Keratinocyte (primary cell): ENCODE measurements around the gene HEMK1. TPM values are rescaled to one million over a fixed set of nuclear protein-coding genes. Genes with fewer than 3 reads are reported as not detected.

Experiments
- DNase-seq: peaks from one replicate; pipeline ENCODE4 v3.0.0-alpha.2; 2011; ENCODE audit warnings: low read depth, missing footprints, low spot score
- FAIRE-seq: peaks from 2 replicates; lab custom pipeline; 2011; peaks lifted over from hg19 to GRCh38; lab: Jason Lieb, UNC
- H2AFZ ChIP-seq: 2 replicates; pipeline ENCODE4 v1.6.0; 2012; ENCODE audit warnings: low read length, control low read depth, inconsistent platforms; ENCODE audit not compliant: control insufficient read depth
- H3K27ac ChIP-seq: 2 replicates; pipeline ENCODE4 v1.5.1; 2011; ENCODE audit warnings: low read length; ENCODE audit not compliant: control insufficient read depth, insufficient read depth
- H3K27me3 ChIP-seq: 3 replicates; pipeline ENCODE4 v1.6.0; 2011; ENCODE audit warnings: low read length; ENCODE audit not compliant: control insufficient read depth, insufficient read depth; ENCODE audit errors: extremely low read depth
- H3K36me3 ChIP-seq, 2 experiments: 2 replicates in 1 of 2; 3 replicates in 1 of 2; pipeline ENCODE4 v1.5.1; 2011; ENCODE audit warnings: low read length in 2 of 2, mild to moderate bottlenecking in 1 of 2; ENCODE audit not compliant: control insufficient read depth in 2 of 2, insufficient read depth in 2 of 2; ENCODE audit errors: extremely low read depth in 1 of 2
- H3K4me1 ChIP-seq: 3 replicates; pipeline ENCODE4 v1.5.1; 2011; ENCODE audit warnings: low read length; ENCODE audit not compliant: control insufficient read depth, insufficient read depth; ENCODE audit errors: extremely low read depth
- H3K4me2 ChIP-seq: 3 replicates; pipeline ENCODE4 v1.6.0; 2011; ENCODE audit warnings: low read depth, low read length; ENCODE audit not compliant: control insufficient read depth, insufficient read depth; ENCODE audit errors: extremely low read depth
- H3K4me3 ChIP-seq, 3 experiments: fragments of 200-600 bp in 1 of 3; sonication (generic) in 1 of 3; 2 replicates in 2 of 3; 3 replicates in 1 of 3; pipeline ENCODE4 v1.5.1; 2011 to 2016; ENCODE audit warnings: low read length in 3 of 3, mild to moderate bottlenecking in 3 of 3, control low read depth in 2 of 3, inconsistent platforms in 1 of 3, low read depth in 1 of 3, mixed read lengths in 1 of 3, mixed run types in 1 of 3, moderate library complexity in 1 of 3; ENCODE audit not compliant: control insufficient read depth in 2 of 3, insufficient read depth in 2 of 3; ENCODE audit errors: extremely low read depth in 1 of 3
- H3K79me2 ChIP-seq: 2 replicates; pipeline ENCODE4 v1.6.0; 2012; ENCODE audit warnings: low read length; ENCODE audit not compliant: control insufficient read depth, insufficient read depth
- H3K9ac ChIP-seq: 3 replicates; pipeline ENCODE4 v1.6.0; 2011; ENCODE audit warnings: low read length; ENCODE audit not compliant: control insufficient read depth, insufficient read depth; ENCODE audit errors: extremely low read depth
- H3K9me1 ChIP-seq: 3 replicates; pipeline ENCODE4 v1.6.0; 2011; ENCODE audit warnings: low read length; ENCODE audit not compliant: control insufficient read depth, insufficient read depth; ENCODE audit errors: extremely low read depth
- H3K9me3 ChIP-seq: 2 replicates; pipeline ENCODE4 v1.5.1; 2012; ENCODE audit warnings: low read depth, low read length; ENCODE audit not compliant: control insufficient read depth
- H4K20me1 ChIP-seq: 3 replicates; pipeline ENCODE4 v1.6.0; 2011; ENCODE audit warnings: low read length; ENCODE audit not compliant: control insufficient read depth, insufficient read depth; ENCODE audit errors: extremely low read depth
- EZH2 ChIP-seq: IDR thresholded peaks from one replicate; pipeline ENCODE4 v1.6.1; 2012; ENCODE audit warnings: inconsistent platforms, mild to moderate bottlenecking, low read length, moderate library complexity
- dilution Hi-C: fragments of 300-500 bp; cut with MboI; formaldehyde crosslinking; loops from one replicate; pipeline ENCODE4 v1.7.0; 2020; ENCODE audit warnings: low sequenced_read_pairs; ENCODE audit not compliant: extremely low pct_ligation_motif_present
- polyA plus RNA-seq, 5 experiments: library from polyadenylated mRNA; depleted of rRNA in 3 of 5; stranded (reverse) in 3 of 5; stranded (forward) in 1 of 5; unstranded in 1 of 5; fragments of >200 nt; gene quantifications; 1 replicate in 1 of 5; 2 replicates in 3 of 5; 3 replicates in 1 of 5; pipeline versions ENCODE4 v1.2.1 to v1.2.3, GENCODE V29; 2011 to 2012; ENCODE audit warnings: missing spikeins in 2 of 5, low read depth in 1 of 5, low replicate concordance in 1 of 5
- TF ChIP-seq, protein P1 (sequence below), 3 experiments: IDR thresholded peaks in 1 of 3; conservative IDR thresholded peaks in 1 of 3; optimal IDR thresholded peaks in 1 of 3; 2 replicates in 2 of 3; 3 replicates in 1 of 3; pipeline versions ENCODE3 to v1.5.1; 2011; ENCODE audit warnings: low read length in 3 of 3, mild to moderate bottlenecking in 3 of 3, moderate library complexity in 2 of 3, control low read depth in 1 of 3, inconsistent platforms in 1 of 3; ENCODE audit not compliant: insufficient read depth in 2 of 3; ENCODE audit errors: extremely low read depth in 1 of 3

The HEMK1 gene
- polyA plus RNA-seq, 1 donor (not counting 4 experiments of a cell fraction or from before 2014, with no cell fraction given) = 13.0 TPM

DNA sequence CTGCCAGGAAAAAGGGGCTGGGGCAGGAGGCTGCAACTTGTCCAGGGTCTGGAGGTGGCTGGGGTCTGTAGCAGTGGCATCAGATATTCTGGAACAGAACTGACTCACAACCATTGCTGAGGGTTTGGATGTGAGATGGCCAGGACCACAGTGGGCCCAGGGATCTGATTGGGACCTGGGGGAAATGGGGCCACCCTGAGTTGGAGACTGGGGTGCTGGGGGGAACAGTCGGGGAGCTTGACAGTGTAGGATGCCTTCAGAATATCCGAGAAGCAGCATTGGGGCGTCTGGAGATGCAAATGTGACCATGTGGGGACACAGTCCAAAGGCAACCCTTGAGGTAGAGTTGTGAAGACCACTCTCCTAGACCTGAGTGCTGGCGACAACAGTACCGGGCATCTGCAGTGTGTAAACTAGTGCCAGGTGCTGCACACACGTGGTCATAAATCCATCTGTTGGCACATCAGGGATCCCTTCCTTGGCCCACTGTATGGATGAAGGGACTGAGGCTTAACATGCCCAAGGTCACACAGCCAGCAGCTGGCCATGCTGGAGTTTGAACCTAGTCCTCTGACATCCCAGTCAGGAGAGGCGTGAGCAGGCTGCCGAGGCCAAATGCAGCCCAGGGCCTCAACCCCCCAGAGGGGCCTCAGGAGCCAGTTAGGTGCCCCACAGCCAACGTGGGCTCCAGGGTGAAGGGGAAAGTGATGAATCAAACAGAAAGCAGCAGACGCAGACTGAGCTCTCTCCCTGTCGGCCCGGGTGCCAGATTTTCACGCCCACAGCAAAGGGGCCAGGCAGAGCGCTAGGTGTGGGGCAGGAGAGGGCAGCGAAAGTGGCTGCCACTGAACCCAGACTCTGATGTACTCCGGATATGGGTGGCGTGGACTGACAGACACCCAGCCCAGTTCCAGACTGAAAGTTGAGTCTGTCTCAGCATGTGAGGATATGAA, 18.8 kb downstream of the HEMK1 start:
- no peak overlapping the region for H3K4me2 ChIP-seq
- no peak overlapping the region for H2AFZ ChIP-seq
- no peaks in the 10 kb centered on the region for H3K27me3 ChIP-seq
- DNase-seq (no peak), FAIRE-seq (no peak)
- H3K79me2 ChIP-seq = no peaks in the 10 kb centered on the region
- H3K9me1 ChIP-seq = no peaks in the 10 kb centered on the region
- dilution Hi-C loops = no loop called here
- peaks cover 30% of the 10 kb centered on the region for H3K4me1 ChIP-seq
- H3K4me3 ChIP-seq = no peak overlapping the region
- no peak for TF ChIP-seq EZH2
- TF ChIP-seq, protein P1, sequence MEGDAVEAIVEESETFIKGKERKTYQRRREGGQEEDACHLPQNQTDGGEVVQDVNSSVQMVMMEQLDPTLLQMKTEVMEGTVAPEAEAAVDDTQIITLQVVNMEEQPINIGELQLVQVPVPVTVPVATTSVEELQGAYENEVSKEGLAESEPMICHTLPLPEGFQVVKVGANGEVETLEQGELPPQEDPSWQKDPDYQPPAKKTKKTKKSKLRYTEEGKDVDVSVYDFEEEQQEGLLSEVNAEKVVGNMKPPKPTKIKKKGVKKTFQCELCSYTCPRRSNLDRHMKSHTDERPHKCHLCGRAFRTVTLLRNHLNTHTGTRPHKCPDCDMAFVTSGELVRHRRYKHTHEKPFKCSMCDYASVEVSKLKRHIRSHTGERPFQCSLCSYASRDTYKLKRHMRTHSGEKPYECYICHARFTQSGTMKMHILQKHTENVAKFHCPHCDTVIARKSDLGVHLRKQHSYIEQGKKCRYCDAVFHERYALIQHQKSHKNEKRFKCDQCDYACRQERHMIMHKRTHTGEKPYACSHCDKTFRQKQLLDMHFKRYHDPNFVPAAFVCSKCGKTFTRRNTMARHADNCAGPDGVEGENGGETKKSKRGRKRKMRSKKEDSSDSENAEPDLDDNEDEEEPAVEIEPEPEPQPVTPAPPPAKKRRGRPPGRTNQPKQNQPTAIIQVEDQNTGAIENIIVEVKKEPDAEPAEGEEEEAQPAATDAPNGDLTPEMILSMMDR (optimal IDR thresholded peaks at IDR 0.05 in 1 of 3, IDR thresholded peaks at IDR 0.05 in 1 of 3, conservative IDR thresholded peaks at IDR 0.05 in 1 of 3; ENCODE audit: extremely low read depth in 1 of 3, insufficient read depth in 2 of 3, low read length in 3 of 3) = no peak
- peaks cover 0 to 4% of the 10 kb centered on the region in 2 experiments for H3K36me3 ChIP-seq
- H3K27ac ChIP-seq = no peak overlapping the region
- no peak overlapping the region for H3K9ac ChIP-seq
- no peaks in the 10 kb centered on the region for H3K9me3 ChIP-seq
- H4K20me1 ChIP-seq = no peaks in the 10 kb centered on the region

- Histone ChIP-seq H3K36me3 (peaks cover 0 to 2% of the 10 kb centered on the region in 2 experiments), H3K4me1 (peaks cover 30% of the 10 kb centered on the region), H3K4me3 (no peak overlapping the region), H3K79me2 (no peaks in the 10 kb centered on the region), H3K27me3 (no peaks in the 10 kb centered on the region), H3K9me1 (no peaks in the 10 kb centered on the region), H2AFZ (no peak overlapping the region), H3K9ac (no peak overlapping the region), H4K20me1 (no peaks in the 10 kb centered on the region), H3K27ac (no peak overlapping the region), H3K4me2 (no peak overlapping the region), H3K9me3 (no peaks in the 10 kb centered on the region)
- no peak for DNase-seq
- no peak for TF ChIP-seq EZH2
- TF ChIP-seq, protein P1 (optimal IDR thresholded peaks at IDR 0.05 in 1 of 3, IDR thresholded peaks at IDR 0.05 in 1 of 3, conservative IDR thresholded peaks at IDR 0.05 in 1 of 3; ENCODE audit: extremely low read depth in 1 of 3, insufficient read depth in 2 of 3, low read length in 3 of 3) = no peak
- peak; percentile 34 for FAIRE-seq
- dilution Hi-C loops = no loop called here
Measured at GRCh38 chr3:50588759-50589433, 19.6 kb downstream of the HEMK1 start.
